Posterior cingulate gyrus (tissue), 11 donors: ENCODE results near the gene JAKMIP1.
"Not testable (repeated sequence)": the region's sequence is repeated elsewhere in the genome, so short reads cannot be mapped to it uniquely, and the experiment has no call there.

Experiments
- DNase-seq, 10 donors: peaks; one replicate each; pipeline versions ENCODE4 v3.0.0 to v3.0.0-alpha.2; 2020 to 2021; ENCODE audit warnings: mixed read lengths in 3 of 10
- intact Hi-C: fragments of 100-400 bp; cut with DNase I; formaldehyde crosslinking; loops from one replicate; pipeline ENCODE4 v1.15.1; 2023

The JAKMIP1 gene

GRCh38 chr4:6003485-6003884 is 196.9 kb downstream of the JAKMIP1 start:
- DNase-seq, intact Hi-C loops: not testable (repeated sequence)

- DNase-seq, result peak in 1 of 10 donors; percentile 68
These were observed 197.4 kb downstream of the JAKMIP1 start for GRCh38 chr4:6002926-6003325.

GRCh38 chr4:6002492-6002833 is 197.9 kb downstream of the JAKMIP1 start:
- intact Hi-C loops, result no loop called here
- DNase-seq, result peak in 1 of 10 donors; percentile 75

More at GRCh38 chr4:6002926-6003325, 197.4 kb downstream of the JAKMIP1 start:
- intact Hi-C loops, result no loop called here

GRCh38 chr4:6001680-6002491 is 198.5 kb downstream of the JAKMIP1 start:
- DNase-seq, result peak in 1 of 10 donors; percentile 32
- intact Hi-C loops, result no loop called here

- DNase-seq, result peak in 2 of 10 donors; percentile 26 to 52
- intact Hi-C loops, result loop anchor here (5.0 kb wide), 2 partner anchors 87 to 327 kb away; no protein-coding TSS in a partner anchor
These were observed 200.5 kb downstream of the JAKMIP1 start for GRCh38 chr4:5999830-6000365.

- intact Hi-C loops, result loop anchor here (5.0 kb wide), 2 partner anchors 88 to 328 kb away; no protein-coding TSS in a partner anchor
These were observed 201.0 kb downstream of the JAKMIP1 start for GRCh38 chr4:5999356-5999755.

GRCh38 chr4:5998333-5998936 is 201.9 kb downstream of the JAKMIP1 start:
- peak; percentile 60 to 96 (median 75) for DNase-seq
- intact Hi-C loops, result loop anchor here (5.0 kb wide), 2 partner anchors 89 to 329 kb away; no protein-coding TSS in a partner anchor

More at GRCh38 chr4:5999356-5999755, 201.0 kb downstream of the JAKMIP1 start:
- DNase-seq, result peak in 1 of 10 donors; percentile 36

GRCh38 chr4:5996641-5997040 is 203.7 kb downstream of the JAKMIP1 start:
- intact Hi-C loops, result loop anchor here (5.0 kb wide), 2 partner anchors 91 to 331 kb away; no protein-coding TSS in a partner anchor
- DNase-seq, result peak in 2 of 10 donors; percentile 30 to 58

GRCh38 chr4:5995901-5996623 is 204.3 kb downstream of the JAKMIP1 start:
- intact Hi-C loops, result loop anchor here (5.0 kb wide), 2 partner anchors 91 to 331 kb away; no protein-coding TSS in a partner anchor
- DNase-seq, result peak in 1 of 10 donors; percentile 74

- intact Hi-C loops, result no loop called here
- peak in 1 of 10 donors; percentile 78 for DNase-seq
These were observed 206.2 kb downstream of the JAKMIP1 start for GRCh38 chr4:5993876-5994811.

GRCh38 chr4:5993346-5993745 is 207.0 kb downstream of the JAKMIP1 start:
- intact Hi-C loops, result not testable (repeated sequence)
- peak in 1 of 10 donors; percentile 59 for DNase-seq

GRCh38 chr4:5992828-5993321 is 207.5 kb downstream of the JAKMIP1 start:
- peak in 1 of 10 donors; percentile 50 for DNase-seq
- intact Hi-C loops, result no loop called here

- DNase-seq, result peak in 1 of 10 donors; percentile 20
- intact Hi-C loops, result no loop called here
These were observed 208.1 kb downstream of the JAKMIP1 start for GRCh38 chr4:5992171-5992827.

- intact Hi-C loops, result no loop called here
- peak in 1 of 10 donors; percentile 49 for DNase-seq
These were observed 208.9 kb downstream of the JAKMIP1 start for GRCh38 chr4:5991405-5991804.

GRCh38 chr4:5990446-5991160 is 209.7 kb downstream of the JAKMIP1 start:
- intact Hi-C loops, result no loop called here
- DNase-seq, result peak in 2 of 10 donors; percentile 31 to 50

GRCh38 chr4:5989236-5990225 is 210.8 kb downstream of the JAKMIP1 start:
- peak in 2 of 10 donors; percentile 53 to 54 for DNase-seq
- intact Hi-C loops, result no loop called here
